Measurements from ENCODE around the gene HBB. TPM values are rescaled to one million over a fixed set of nuclear protein-coding genes. Genes with fewer than 3 reads are reported as not detected.

HBB gene
- total and polyA plus RNA-seq, 2 donors (not counting 3 experiments of a cell fraction or from before 2014, with no cell fraction given): not detected

DNA sequence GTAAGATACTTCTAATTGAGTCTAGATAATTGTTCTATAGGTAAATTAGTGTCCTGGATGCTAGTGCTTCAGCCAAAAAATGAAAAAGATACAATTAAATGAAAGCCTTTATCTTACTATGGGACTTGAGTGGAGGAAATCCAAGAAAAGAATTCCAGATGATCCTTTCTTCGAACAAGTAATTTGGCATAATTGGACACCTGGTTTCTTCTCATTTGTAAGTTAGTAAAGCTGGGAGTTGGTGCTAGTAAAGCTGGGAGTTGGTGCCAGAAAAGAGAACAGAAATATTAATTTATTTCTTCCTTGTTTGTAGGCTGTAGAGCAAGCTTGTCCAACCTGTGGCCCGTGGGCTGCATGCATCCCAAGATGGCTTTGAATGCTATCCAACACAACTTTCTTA lies 38.7 kb downstream of the HBB start:
- CTCF ChIA-PET: no interaction called here
- no peaks in the 10 kb centered on the region for H3K4me1 ChIP-seq (ENCODE audit: control insufficient read depth, extremely low read depth, insufficient read depth, low read length)
- POLR2A ChIA-PET: no interaction called here
- TF ChIP-seq, protein P1, sequence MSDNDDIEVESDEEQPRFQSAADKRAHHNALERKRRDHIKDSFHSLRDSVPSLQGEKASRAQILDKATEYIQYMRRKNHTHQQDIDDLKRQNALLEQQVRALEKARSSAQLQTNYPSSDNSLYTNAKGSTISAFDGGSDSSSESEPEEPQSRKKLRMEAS (IDR thresholded peaks at IDR 0.05; ENCODE audit: insufficient read depth, insufficient read length): no peak
- TF ChIP-seq, protein P2, sequence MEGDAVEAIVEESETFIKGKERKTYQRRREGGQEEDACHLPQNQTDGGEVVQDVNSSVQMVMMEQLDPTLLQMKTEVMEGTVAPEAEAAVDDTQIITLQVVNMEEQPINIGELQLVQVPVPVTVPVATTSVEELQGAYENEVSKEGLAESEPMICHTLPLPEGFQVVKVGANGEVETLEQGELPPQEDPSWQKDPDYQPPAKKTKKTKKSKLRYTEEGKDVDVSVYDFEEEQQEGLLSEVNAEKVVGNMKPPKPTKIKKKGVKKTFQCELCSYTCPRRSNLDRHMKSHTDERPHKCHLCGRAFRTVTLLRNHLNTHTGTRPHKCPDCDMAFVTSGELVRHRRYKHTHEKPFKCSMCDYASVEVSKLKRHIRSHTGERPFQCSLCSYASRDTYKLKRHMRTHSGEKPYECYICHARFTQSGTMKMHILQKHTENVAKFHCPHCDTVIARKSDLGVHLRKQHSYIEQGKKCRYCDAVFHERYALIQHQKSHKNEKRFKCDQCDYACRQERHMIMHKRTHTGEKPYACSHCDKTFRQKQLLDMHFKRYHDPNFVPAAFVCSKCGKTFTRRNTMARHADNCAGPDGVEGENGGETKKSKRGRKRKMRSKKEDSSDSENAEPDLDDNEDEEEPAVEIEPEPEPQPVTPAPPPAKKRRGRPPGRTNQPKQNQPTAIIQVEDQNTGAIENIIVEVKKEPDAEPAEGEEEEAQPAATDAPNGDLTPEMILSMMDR (IDR thresholded peaks at IDR 0.05; ENCODE audit: extremely low read depth in 1 of 2, insufficient read depth in 1 of 2, low read depth in 1 of 2, low read length in 2 of 2): no peak
- no peak for TF ChIP-seq EZH2 (IDR thresholded peaks at IDR 0.05; ENCODE audit: borderline replicate concordance, low read depth, low read length, severe bottlenecking)
- no peak for TF ChIP-seq POLR2AphosphoS5 (IDR thresholded peaks at IDR 0.05; ENCODE audit: insufficient read depth, low read depth, low read length)
- TF ChIP-seq FOS (IDR thresholded peaks at IDR 0.05; ENCODE audit: borderline replicate concordance, insufficient read depth, low read length): no peak
- no peak for TF ChIP-seq JUN (IDR thresholded peaks at IDR 0.05; ENCODE audit: borderline replicate concordance, insufficient read depth, insufficient read length, low read depth)
- no peak for TF ChIP-seq GATA2 (IDR thresholded peaks at IDR 0.05; ENCODE audit: insufficient read depth, insufficient read length, low read depth, low read length)
- no peak for TF ChIP-seq MYC (IDR thresholded peaks at IDR 0.05; ENCODE audit: low read depth, low read length)
- no peak for TF ChIP-seq POLR2A (IDR thresholded peaks at IDR 0.05; ENCODE audit: low read depth, low read length)
- H3K9me1 ChIP-seq (replicated peaks; ENCODE audit: control insufficient read depth, extremely low read depth, insufficient read depth, low read length): no peaks in the 10 kb centered on the region
- no peaks in the 10 kb centered on the region for H3K27me3 ChIP-seq (ENCODE audit: control insufficient read depth in 2 of 2, insufficient read depth in 2 of 2, low read length in 2 of 2)
- no peak overlapping the region for H3K4me2 ChIP-seq (ENCODE audit: insufficient read depth, low read length)
- intact Hi-C loops (cut with micrococcal nuclease): loop anchor here (10.0 kb wide), 1 partner anchor 597 kb away; the partner anchor contains the start of gene OR52N5
- no peak overlapping the region for H2AFZ ChIP-seq (ENCODE audit: low read depth, low read length)
- no peaks in the 10 kb centered on the region for H3K9me3 ChIP-seq (replicated peaks; ENCODE audit: control insufficient read depth, insufficient read depth, low read length)
- H3K9ac ChIP-seq (replicated peaks; ENCODE audit: extremely low read depth, insufficient read depth, low read length): no peak overlapping the region
- H4K20me1 ChIP-seq (replicated peaks; ENCODE audit: control insufficient read depth, extremely low read depth, insufficient read depth, low read length): no peaks in the 10 kb centered on the region
- FAIRE-seq: no peak
- no peak overlapping the region for H3K27ac ChIP-seq (ENCODE audit: insufficient read depth, low read depth, low read length)
- DNase-seq (ENCODE audit: low read depth, low spot score): no peak
- BruUV-seq (replicated peaks): no TSS peak
- dilution Hi-C loops (cut with MboI; ENCODE audit: extremely low pct_ligation_motif_present, low sequenced_read_pairs): no loop called here
- H3K79me2 ChIP-seq (ENCODE audit: control insufficient read depth, insufficient read depth, low read length): no peaks in the 10 kb centered on the region
- no peak overlapping the region for H3K4me3 ChIP-seq (replicated peaks in 1 of 3; ENCODE audit: insufficient read depth in 1 of 3, low read depth in 1 of 3, low read length in 3 of 3)
- no peaks in the 10 kb centered on the region for H3K36me3 ChIP-seq (ENCODE audit: control insufficient read depth in 2 of 2, extremely low read depth in 1 of 2, insufficient read depth in 2 of 2, low read length in 2 of 2)
